Psoas muscle (tissue), 8 donors: Measurements from ENCODE around the gene CLEC3A. TPM values are rescaled to one million over a fixed set of nuclear protein-coding genes. Genes with fewer than 3 reads are reported as not detected.

Experiments
- ATAC-seq, 4 donors: fragments of 200-7000 bp; cut with Tn5 transposase; one replicate each; pipeline ENCODE4 v1.9.1; 2020; ENCODE audit warnings: moderate library complexity in 3 of 4, mild to moderate bottlenecking in 2 of 4
- DNase-seq, 2 donors: peaks; one replicate each; pipeline ENCODE4 v3.0.0-alpha.2; 2020
- H3K27ac ChIP-seq: fragments of 200-600 bp; one replicate; pipeline ENCODE4 v1.8.0; 2022
- H3K27me3 ChIP-seq, 3 donors: fragments of 200-600 bp in 1 of 3; one replicate each; pipeline versions ENCODE4 v1.6.1 to v1.8.0; 2013 to 2022; ENCODE audit warnings: low read length in 2 of 3, mild to moderate bottlenecking in 2 of 3, moderate library complexity in 1 of 3; ENCODE audit not compliant: insufficient read depth in 3 of 3
- H3K36me3 ChIP-seq, 2 donors: fragments of 200-600 bp in 1 of 2; one replicate each; pipeline versions ENCODE4 v1.6.1 to v1.8.0; 2013 to 2022; ENCODE audit warnings: low read depth in 1 of 2, mild to moderate bottlenecking in 1 of 2, moderate library complexity in 1 of 2; ENCODE audit not compliant: insufficient read depth in 1 of 2
- H3K4me1 ChIP-seq: fragments of 200-600 bp; one replicate; pipeline ENCODE4 v1.8.0; 2022
- H3K4me3 ChIP-seq: fragments of 200-600 bp; one replicate; pipeline ENCODE4 v1.8.0; 2022; ENCODE audit warnings: mild to moderate bottlenecking
- H3K9me3 ChIP-seq: fragments of 200-600 bp; one replicate; pipeline ENCODE4 v1.8.0; 2022
- CTCF ChIP-seq: fragments of 200-600 bp; IDR thresholded peaks from one replicate; pipeline ENCODE4 v1.8.0; 2022; ENCODE audit warnings: antibody characterized with exemption
- WGBS, 3 donors: extraction: QIAGEN DNeasy Blood & Tissue Kit; methylation state at CpG; one replicate each; pipeline versions ENCODE4 v1.1.6 to v1.1.7; 2013; 5-methylcytosine and 5-hydroxymethylcytosine counted together
- intact Hi-C, 2 donors: fragments of 100-400 bp; cut with DNase I; formaldehyde crosslinking; loops; one replicate each; pipeline versions ENCODE4 v1.11.0 to v1.14.2; 2022
- polyA plus RNA-seq, 3 donors: library from polyadenylated mRNA; stranded (reverse); fragments of 200-250 nt; gene quantifications; one replicate each; pipeline ENCODE4 v1.2.3, GENCODE V29; 2013
- total RNA-seq, 4 donors: library from RNA; stranded (reverse); fragmentation: NEBNext Ultra II Directional in 2 of 4; extraction: Animal tissue kit (Norgen Biotek cat#: 25700) in 2 of 4; gene quantifications; one replicate each; pipeline versions ENCODE4 v1.2.1 to v1.2.4, GENCODE V29; 2021 to 2023
- donor health status: healthy with polysubstance abuse.
- donor health status: DM: no; HTN: no; CAD: no; lungs with moderate emphysema.
- donor health status: Bipolar disorder and iron deficiency.
- donor health status: healthy.
- donor health status: DM: yes; HTN: yes; CAD: no.
- donor health status: DM: no; HTN: no; CAD: no.
- donor health status: DM: no; HTN: no; CAD: no.
- donor health status: DM: yes; HTN: yes; CAD: no.

CLEC3A gene
- total and polyA plus RNA-seq, 7 donors, result not detected

GRCh38 chr16:78040396-78040795 lies 18.0 kb downstream of the CLEC3A start:
- no peak overlapping the region for H3K27ac ChIP-seq
- H3K36me3 ChIP-seq, result no peaks in the 10 kb centered on the region
- ATAC-seq (no peak), DNase-seq (no peak)
- peaks cover 5% of the 10 kb centered on the region for H3K4me1 ChIP-seq
- intact Hi-C loops, result no loop called here
- no peak overlapping the region for H3K4me3 ChIP-seq
- peaks cover 0 to 4% (median 0%) of the 10 kb centered on the region in 3 donors for H3K27me3 ChIP-seq
- no peaks in the 10 kb centered on the region for H3K9me3 ChIP-seq
- no peak for TF ChIP-seq CTCF

- H3K9me3 ChIP-seq, result no peaks in the 10 kb centered on the region
- no peaks in the 10 kb centered on the region for H3K36me3 ChIP-seq
- peaks cover 0 to 14% (median 0%) of the 10 kb centered on the region in 3 donors for H3K27me3 ChIP-seq
- no peaks in the 10 kb centered on the region for H3K4me1 ChIP-seq
- ATAC-seq, result peak; percentile 66 to 87 (median 78)
- intact Hi-C loops, result no loop called here
- peak in 1 of 2 donors; percentile 54 for DNase-seq
- no peak overlapping the region for H3K27ac ChIP-seq
- no peak for TF ChIP-seq CTCF
- peak overlapping the region; percentile 38 for H3K4me3 ChIP-seq
- WGBS, 3 donors, result 10% methylated on average over 40 to 45 of the region's 45 CpGs
Measured at GRCh38 chr16:78045865-78046581, 23.7 kb downstream of the CLEC3A start.

GRCh38 chr16:78048319-78048718 lies 26.0 kb downstream of the CLEC3A start:
- WGBS, 3 donors, result 36 to 53% (median 38%) methylated on average over 15 of the region's 15 CpGs
- Histone ChIP-seq H3K9me3 (no peaks in the 10 kb centered on the region), H3K27ac (no peak overlapping the region), H3K27me3 (peaks cover 0 to 14% (median 0%) of the 10 kb centered on the region in 3 donors), H3K36me3 (no peaks in the 10 kb centered on the region), H3K4me1 (no peaks in the 10 kb centered on the region), H3K4me3 (no peak overlapping the region)
- intact Hi-C loops, result no loop called here
- no peak for ATAC-seq
- TF ChIP-seq CTCF, result no peak
- DNase-seq, result no peak

GRCh38 chr16:78050734-78051400 lies 28.5 kb downstream of the CLEC3A start:
- peaks cover 0 to 14% (median 0%) of the 10 kb centered on the region in 3 donors for H3K27me3 ChIP-seq

More at GRCh38 chr16:78050734-78051400, 28.5 kb downstream of the CLEC3A start:
- TF ChIP-seq CTCF, result no peak
- H3K9me3 ChIP-seq, result no peaks in the 10 kb centered on the region
- DNase-seq, result no peak
- no peak overlapping the region for H3K4me3 ChIP-seq
- H3K4me1 ChIP-seq, result no peaks in the 10 kb centered on the region
- intact Hi-C loops, result no loop called here
- H3K36me3 ChIP-seq, result no peaks in the 10 kb centered on the region
- no peak overlapping the region for H3K27ac ChIP-seq
- 34 to 61% (median 59%) methylated on average over 2 of the region's 2 CpGs for WGBS, 3 donors
- ATAC-seq, result no peak
